ENCODE data around the gene MAN2B2. TPM values are rescaled to one million over a fixed set of nuclear protein-coding genes. Genes with fewer than 3 reads are reported as not detected.

MAN2B2 gene
- total RNA-seq, 1 experiment from 2014 or later: 30.9 TPM

GRCh38 chr4:6573551-6573950 is 1.4 kb upstream of the MAN2B2 start:
- Mint-ChIP-seq H3K27me3 (ENCODE audit: unreplicated experiment) (peaks cover 44% of the 10 kb centered on the region), H3K9me3 (ENCODE audit: low read depth, unreplicated experiment) (no peaks in the 10 kb centered on the region), H3K4me1 (ENCODE audit: low read depth, unreplicated experiment) (peaks cover 7% of the 10 kb centered on the region), H3K27ac (ENCODE audit: unreplicated experiment) (no peak overlapping the region), H3K36me3 (ENCODE audit: insufficient read depth, unreplicated experiment) (peaks cover 18% of the 10 kb centered on the region), H3K4me3 (ENCODE audit: low read depth, unreplicated experiment) (no peak overlapping the region)
- no TSS peak for BruUV-seq (replicated peaks)
- intact Hi-C loops (cut with micrococcal nuclease; ENCODE audit: unreplicated experiment): no loop called here
- CTCF ChIA-PET: no interaction called here
- no peak for DNase-seq
- no peak for TF ChIP-seq CTCF (IDR thresholded peaks at IDR 0.05; ENCODE audit: unreplicated experiment)

GRCh38 chr4:6573986-6574746 is 823 bp upstream of the MAN2B2 start:
- Mint-ChIP-seq H3K4me1 (ENCODE audit: low read depth, unreplicated experiment) (peaks cover under 1% of the 10 kb centered on the region), H3K36me3 (ENCODE audit: insufficient read depth, unreplicated experiment) (peaks cover 18% of the 10 kb centered on the region), H3K9me3 (ENCODE audit: low read depth, unreplicated experiment) (no peaks in the 10 kb centered on the region), H3K27ac (ENCODE audit: unreplicated experiment) (no peak overlapping the region), H3K27me3 (ENCODE audit: unreplicated experiment) (peaks cover 40% of the 10 kb centered on the region), H3K4me3 (ENCODE audit: low read depth, unreplicated experiment) (peak overlapping the region; percentile 72)
- no peak for TF ChIP-seq CTCF (IDR thresholded peaks at IDR 0.05; ENCODE audit: unreplicated experiment)
- intact Hi-C loops (cut with micrococcal nuclease; ENCODE audit: unreplicated experiment): no loop called here
- no peak for DNase-seq
- CTCF ChIA-PET: interaction anchor here (0.6 to 1.1 kb wide), 4 partner anchors 18 to 1930 kb away, joined by 3 to 4 read pairs (median 3); no protein-coding TSS in a partner anchor
- BruUV-seq (replicated peaks): no TSS peak

GRCh38 chr4:6575503-6576240 is 683 bp downstream of the MAN2B2 start:
- H3K36me3 Mint-ChIP-seq (ENCODE audit: insufficient read depth, unreplicated experiment): peaks cover 30% of the 10 kb centered on the region
- TF ChIP-seq CTCF (IDR thresholded peaks at IDR 0.05; ENCODE audit: unreplicated experiment): no peak
- H3K27ac Mint-ChIP-seq (ENCODE audit: unreplicated experiment): peak overlapping the region; percentile 22
- no peaks in the 10 kb centered on the region for H3K4me1 Mint-ChIP-seq (ENCODE audit: low read depth, unreplicated experiment)
- DNase-seq: no peak
- peaks cover 2% of the 10 kb centered on the region for H3K9me3 Mint-ChIP-seq (ENCODE audit: low read depth, unreplicated experiment)
- CTCF ChIA-PET: interaction anchor here (1.1 kb wide), 1 partner anchor 17 kb away, joined by 3 read pairs; no protein-coding TSS in a partner anchor
- peaks cover 25% of the 10 kb centered on the region for H3K27me3 Mint-ChIP-seq (ENCODE audit: unreplicated experiment)
- intact Hi-C loops (cut with micrococcal nuclease; ENCODE audit: unreplicated experiment): no loop called here
- peak overlapping the region; percentile 72 for H3K4me3 Mint-ChIP-seq (ENCODE audit: low read depth, unreplicated experiment)
- TSS peak; percentile 51 for BruUV-seq (replicated peaks)

GRCh38 chr4:6576512-6576911 is 1.5 kb downstream of the MAN2B2 start:
- intact Hi-C loops (cut with micrococcal nuclease; ENCODE audit: unreplicated experiment): no loop called here
- peaks cover 16% of the 10 kb centered on the region for H3K27me3 Mint-ChIP-seq (ENCODE audit: unreplicated experiment)

More at GRCh38 chr4:6576512-6576911, 1.5 kb downstream of the MAN2B2 start:
- TF ChIP-seq CTCF (IDR thresholded peaks at IDR 0.05; ENCODE audit: unreplicated experiment): no peak
- no peaks in the 10 kb centered on the region for H3K4me1 Mint-ChIP-seq (ENCODE audit: low read depth, unreplicated experiment)
- H3K9me3 Mint-ChIP-seq (ENCODE audit: low read depth, unreplicated experiment): peaks cover 2% of the 10 kb centered on the region
- no TSS peak for BruUV-seq (replicated peaks)
- DNase-seq: peak; percentile 72
- H3K27ac Mint-ChIP-seq (ENCODE audit: unreplicated experiment): no peak overlapping the region
- H3K4me3 Mint-ChIP-seq (ENCODE audit: low read depth, unreplicated experiment): peak overlapping the region; percentile 72
- peaks cover 31% of the 10 kb centered on the region for H3K36me3 Mint-ChIP-seq (ENCODE audit: insufficient read depth, unreplicated experiment)
- CTCF ChIA-PET: interaction anchor here (0.5 to 0.9 kb wide), 2 partner anchors 26 to 98 kb away, joined by 3 read pairs; no protein-coding TSS in a partner anchor
